ENCODE measurements around the gene EVX1. TPM values are rescaled to one million over a fixed set of nuclear protein-coding genes. Genes with fewer than 3 reads are reported as not detected.

The EVX1 gene
- total and polyA plus RNA-seq, 7 experiments from 2014 or later = 0.11 TPM; not detected in 6

DNA sequence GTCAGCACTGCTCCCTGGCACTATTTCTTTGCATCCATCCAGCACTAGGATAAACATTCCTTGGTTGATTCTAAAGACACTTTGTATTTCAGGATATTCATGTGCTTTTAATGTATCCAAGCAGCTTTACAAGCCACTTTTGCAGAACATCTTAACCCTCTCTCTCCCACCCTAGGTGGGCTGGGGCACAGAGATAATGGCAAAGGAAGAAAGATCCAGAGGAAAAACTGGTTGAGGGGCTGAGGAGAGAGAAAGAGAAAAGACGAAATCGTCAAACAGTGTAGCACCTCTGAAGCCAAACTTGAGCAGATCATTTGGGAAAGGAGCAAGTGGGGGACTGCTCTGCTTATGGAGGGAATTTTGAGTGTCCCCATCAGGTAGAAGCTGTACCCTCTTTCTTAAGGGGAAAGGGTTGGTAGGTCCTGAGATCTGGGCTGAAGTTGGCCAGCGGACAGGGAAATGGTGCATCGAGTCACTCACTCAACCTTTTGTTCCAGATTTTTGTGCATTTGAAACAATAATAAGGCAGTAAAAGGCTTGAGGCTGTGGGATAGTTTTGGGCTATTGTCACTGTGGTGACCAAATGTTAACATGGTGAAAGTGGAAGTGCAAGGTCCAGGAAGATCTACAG lies 38.5 kb upstream of the EVX1 start:
- Histone ChIP-seq H3K4me3 (ENCODE audit: low read length) (no peak overlapping the region), H3K9me3 (ENCODE audit: control insufficient read depth in 2 of 3, low read length in 3 of 3) (no peaks in the 10 kb centered on the region), H3K36me3 (ENCODE audit: control insufficient read depth in 2 of 3, insufficient read depth in 3 of 3, low read length in 3 of 3) (no peaks in the 10 kb centered on the region), H3K27ac (ENCODE audit: low read depth, low read length) (no peak overlapping the region), H3K27me3 (ENCODE audit: control insufficient read depth in 2 of 2, insufficient read depth in 2 of 2, low read length in 2 of 2) (peaks cover 23 to 52% of the 10 kb centered on the region in 2 donors), H3K4me1 (ENCODE audit: control insufficient read depth in 2 of 2, insufficient read depth in 2 of 2, low read length in 2 of 2) (peaks cover 10 to 13% of the 10 kb centered on the region in 2 donors)
- intact Hi-C loops (cut with micrococcal nuclease) = loop anchor here in 1 of 2 donors (5.0 kb wide), 1 partner anchor 38 kb away; the partner anchor contains the start of gene EVX1
- peaks cover 82 to 88% (median 85%) of the 10 kb centered on the region in 5 donors for H3K27me3 Mint-ChIP-seq
- ChIA-PET POLR2A (interaction anchor here (0.7 kb wide), 1 partner anchor 1005 kb away, joined by 3 read pairs; no protein-coding TSS in a partner anchor), CTCF (no interaction called here)
- peaks cover 0 to 9% (median 0%) of the 10 kb centered on the region in 11 donors for H3K9me3 Mint-ChIP-seq
- H3K4me1 Mint-ChIP-seq = peaks cover 7 to 48% (median 41%) of the 10 kb centered on the region in 7 donors
- H3K4me3 Mint-ChIP-seq = peak overlapping the region in 4 of 10 donors; percentile 3 to 48 (median 33)
- DNase-seq (no peak), ATAC-seq (no peak)
- peaks cover 0 to 5% (median 0%) of the 10 kb centered on the region in 5 donors for H3K36me3 Mint-ChIP-seq
- peak overlapping the region in 1 of 9 donors; percentile 11 for H3K27ac Mint-ChIP-seq

DNA sequence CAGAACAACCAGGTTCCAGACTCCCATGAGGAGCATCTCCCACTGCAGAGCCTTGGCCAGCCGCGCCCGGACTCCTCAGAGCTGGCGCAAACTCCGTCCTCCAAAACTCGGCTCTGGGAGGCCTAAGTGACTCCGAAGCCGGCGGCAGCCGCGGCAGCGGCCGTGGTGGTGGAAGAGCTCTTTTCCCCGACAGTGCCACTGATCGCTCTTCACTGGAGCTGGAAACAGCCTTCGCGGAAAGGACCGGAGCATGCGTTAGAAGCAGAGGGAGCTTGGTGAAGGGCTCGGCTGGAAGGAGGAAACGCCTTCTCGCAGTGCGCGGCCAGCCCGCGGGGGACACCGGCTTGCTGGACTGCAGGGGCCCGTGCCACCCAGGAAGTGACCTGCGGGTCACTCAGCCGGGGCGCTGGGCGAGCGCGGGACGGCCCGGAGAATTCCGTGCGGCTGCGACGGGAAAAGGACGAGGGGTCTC lies 37.7 kb upstream of the EVX1 start:
- peak overlapping the region in 1 of 9 donors; percentile 16 for H3K27ac Mint-ChIP-seq
- Histone ChIP-seq H3K4me1 (ENCODE audit: control insufficient read depth in 2 of 2, insufficient read depth in 2 of 2, low read length in 2 of 2) (peaks cover 10 to 12% of the 10 kb centered on the region in 2 donors), H3K27ac (ENCODE audit: low read depth, low read length) (no peak overlapping the region), H3K27me3 (ENCODE audit: control insufficient read depth in 2 of 2, insufficient read depth in 2 of 2, low read length in 2 of 2) (peaks cover 23 to 55% of the 10 kb centered on the region in 2 donors), H3K9me3 (ENCODE audit: control insufficient read depth in 2 of 3, low read length in 3 of 3) (no peaks in the 10 kb centered on the region), H3K36me3 (ENCODE audit: control insufficient read depth in 2 of 3, insufficient read depth in 3 of 3, low read length in 3 of 3) (no peaks in the 10 kb centered on the region), H3K4me3 (ENCODE audit: low read length) (no peak overlapping the region)
- peaks cover 0 to 5% (median 0%) of the 10 kb centered on the region in 5 donors for H3K36me3 Mint-ChIP-seq
- H3K27me3 Mint-ChIP-seq = peaks cover 90 to 93% (median 91%) of the 10 kb centered on the region in 5 donors
- DNase-seq (no peak), ATAC-seq (no peak)
- intact Hi-C loops (cut with micrococcal nuclease) = loop anchor here in 1 of 2 donors (5.0 kb wide), 1 partner anchor 37 kb away; the partner anchor contains the start of gene EVX1
- ChIA-PET POLR2A (interaction anchor here (0.7 kb wide), 1 partner anchor 1005 kb away, joined by 3 read pairs; no protein-coding TSS in a partner anchor), CTCF (no interaction called here)
- peaks cover 7 to 48% (median 39%) of the 10 kb centered on the region in 7 donors for H3K4me1 Mint-ChIP-seq
- peaks cover 0 to 8% (median 0%) of the 10 kb centered on the region in 11 donors for H3K9me3 Mint-ChIP-seq
- peak overlapping the region in 4 of 10 donors; percentile 3 to 19 (median 14) for H3K4me3 Mint-ChIP-seq

DNA sequence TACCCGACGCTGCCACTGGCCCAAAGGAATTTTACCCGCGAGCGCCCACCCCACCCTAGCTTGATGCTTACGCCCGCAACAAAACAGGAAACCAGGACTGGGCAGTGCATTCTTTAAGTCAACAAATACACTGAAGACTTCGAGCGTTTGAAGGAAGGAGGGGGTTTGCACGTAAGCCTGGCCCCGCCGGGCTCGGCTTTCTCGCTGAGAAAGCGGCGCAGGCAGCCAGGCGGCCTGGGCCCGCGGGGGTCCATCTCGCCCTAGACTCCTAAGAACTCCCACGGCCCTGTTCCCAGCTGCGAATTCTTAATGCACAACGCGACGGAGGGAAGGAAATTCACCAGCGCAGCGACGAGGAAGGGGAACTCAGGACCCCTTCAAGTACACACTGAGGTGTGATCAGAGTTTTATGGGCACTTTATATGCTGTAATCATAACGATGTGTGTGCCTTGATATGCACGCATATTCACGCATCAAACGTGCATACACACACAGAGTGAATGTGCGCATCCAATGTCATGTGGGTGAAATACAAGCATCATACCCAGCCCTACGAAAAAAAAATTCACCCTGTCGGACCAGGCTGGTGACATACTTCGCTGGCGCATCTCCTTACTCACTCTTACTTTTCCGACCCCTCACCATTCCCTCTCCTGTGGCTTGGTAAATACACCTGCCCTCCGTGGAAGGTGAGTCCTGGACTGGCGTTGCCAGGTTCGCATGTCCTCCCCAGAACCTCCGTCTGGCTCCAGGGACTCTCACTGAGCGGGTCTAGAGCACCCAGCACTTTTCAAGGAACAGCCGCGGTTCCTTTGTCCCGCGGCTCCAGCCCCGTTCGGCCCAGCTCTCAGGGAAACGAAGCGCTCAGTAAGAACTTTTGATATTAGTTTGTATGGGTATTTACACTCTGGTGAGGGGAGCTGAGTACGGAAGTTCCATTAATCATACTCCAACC lies 37.0 kb upstream of the EVX1 start:
- Mint-ChIP-seq H3K36me3 (peaks cover 0 to 3% (median 0%) of the 10 kb centered on the region in 5 donors), H3K4me3 (peak overlapping the region in 5 of 10 donors; percentile 3 to 54 (median 11)), H3K27me3 (peaks cover 93 to 97% (median 95%) of the 10 kb centered on the region in 5 donors), H3K27ac (peak overlapping the region in 2 of 9 donors; percentile 4 to 47), H3K4me1 (peaks cover 7 to 50% (median 38%) of the 10 kb centered on the region in 7 donors), H3K9me3 (peaks cover 0 to 7% (median 0%) of the 10 kb centered on the region in 11 donors)
- no peak overlapping the region for H3K4me3 ChIP-seq (ENCODE audit: low read length)
- H3K27ac ChIP-seq (ENCODE audit: low read depth, low read length) = no peak overlapping the region
- H3K36me3 ChIP-seq (ENCODE audit: control insufficient read depth in 2 of 3, insufficient read depth in 3 of 3, low read length in 3 of 3) = no peaks in the 10 kb centered on the region
- ChIA-PET CTCF (interaction anchor here (0.5 kb wide), 1 partner anchor 888 kb away, joined by 3 read pairs; no protein-coding TSS in a partner anchor), POLR2A (interaction anchor here (0.6 kb wide), 1 partner anchor 56 kb away, joined by 3 read pairs; no protein-coding TSS in a partner anchor)
- H3K9me3 ChIP-seq (ENCODE audit: control insufficient read depth in 2 of 3, low read length in 3 of 3) = no peaks in the 10 kb centered on the region
- peaks cover 9 to 10% of the 10 kb centered on the region in 2 donors for H3K4me1 ChIP-seq (ENCODE audit: control insufficient read depth in 2 of 2, insufficient read depth in 2 of 2, low read length in 2 of 2)
- peaks cover 21 to 62% of the 10 kb centered on the region in 2 donors for H3K27me3 ChIP-seq (ENCODE audit: control insufficient read depth in 2 of 2, insufficient read depth in 2 of 2, low read length in 2 of 2)
- ATAC-seq = no peak
- intact Hi-C loops (cut with micrococcal nuclease) = no loop called here
- DNase-seq = no peak

DNA sequence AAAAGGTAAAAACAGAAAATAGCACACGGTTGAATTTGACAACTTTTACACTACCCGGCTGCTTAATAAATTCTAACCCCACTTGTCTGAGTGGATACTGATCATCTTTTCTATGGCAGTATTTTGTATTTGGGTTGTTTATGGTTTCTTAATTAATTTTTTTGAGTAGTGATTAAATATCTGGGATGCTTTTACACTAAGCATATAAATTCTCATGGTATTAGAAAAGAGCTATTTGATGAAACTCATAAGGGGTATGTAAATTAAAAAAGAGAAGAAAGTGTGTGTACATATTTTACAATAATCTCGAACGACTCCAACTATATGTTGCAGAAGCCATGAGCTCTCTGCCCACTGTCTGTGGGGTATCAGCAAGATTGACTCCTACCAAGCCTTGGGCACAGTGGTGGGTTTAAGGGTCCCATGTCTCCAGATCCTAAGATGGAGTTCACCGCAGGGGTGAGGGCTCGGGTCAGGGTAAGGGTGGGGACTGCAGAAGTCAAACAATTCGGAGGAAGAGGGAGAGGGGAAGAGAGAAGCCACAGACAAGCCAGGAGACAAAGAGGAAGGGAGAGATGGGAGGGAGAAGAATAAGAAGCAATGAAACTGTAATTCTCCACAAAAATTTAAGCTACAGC lies 35.1 kb upstream of the EVX1 start:
- H3K27ac Mint-ChIP-seq = no peak overlapping the region
- intact Hi-C loops (cut with micrococcal nuclease) = no loop called here
- no peak for ATAC-seq

DNA sequence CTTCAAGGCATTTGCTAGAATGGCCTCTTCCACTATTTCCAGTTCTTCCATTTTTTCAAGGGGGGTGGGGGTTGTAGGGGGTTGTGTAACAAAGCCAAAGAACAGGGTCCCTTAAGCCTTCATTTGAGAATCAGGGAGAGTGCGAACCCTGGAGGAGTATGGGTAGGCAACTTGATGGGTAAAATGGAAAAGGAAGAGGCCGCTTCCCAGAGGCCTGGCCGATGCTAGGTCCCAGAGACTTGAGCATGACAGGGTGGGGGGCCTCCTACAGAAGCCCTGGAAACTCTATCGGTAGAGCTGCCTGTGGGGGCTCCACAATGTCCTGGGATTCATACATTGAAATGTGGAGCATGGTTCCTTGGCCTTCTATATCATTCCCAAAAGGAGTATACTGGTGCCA lies 33.6 kb upstream of the EVX1 start:
- no peak overlapping the region for H3K4me3 Mint-ChIP-seq
- no peak for ATAC-seq
- no peaks in the 10 kb centered on the region for H3K36me3 Mint-ChIP-seq
- ChIA-PET POLR2A (no interaction called here), CTCF (interaction anchor here (0.7 to 3.0 kb wide), 4 partner anchors 13 to 887 kb away, joined by 3 to 13 read pairs (median 6); no protein-coding TSS in a partner anchor)
- no peaks in the 10 kb centered on the region for H3K36me3 ChIP-seq (ENCODE audit: control insufficient read depth in 2 of 3, insufficient read depth in 3 of 3, low read length in 3 of 3)
- no peaks in the 10 kb centered on the region for H3K9me3 ChIP-seq (ENCODE audit: control insufficient read depth in 2 of 3, low read length in 3 of 3)
- H3K4me1 Mint-ChIP-seq = peaks cover 0 to 42% (median 27%) of the 10 kb centered on the region in 7 donors
- no peak for DNase-seq
- intact Hi-C loops (cut with micrococcal nuclease) = no loop called here
- H3K9me3 Mint-ChIP-seq = peaks cover 0 to 7% (median 0%) of the 10 kb centered on the region in 11 donors
- peaks cover 87 to 95% (median 93%) of the 10 kb centered on the region in 5 donors for H3K27me3 Mint-ChIP-seq
- H3K27ac Mint-ChIP-seq = no peak overlapping the region
- no peak overlapping the region for H3K27ac ChIP-seq (ENCODE audit: low read depth, low read length)
- H3K4me1 ChIP-seq (ENCODE audit: control insufficient read depth in 2 of 2, insufficient read depth in 2 of 2, low read length in 2 of 2) = peaks cover 4 to 7% of the 10 kb centered on the region in 2 donors
- H3K27me3 ChIP-seq (ENCODE audit: control insufficient read depth in 2 of 2, insufficient read depth in 2 of 2, low read length in 2 of 2) = peaks cover 24 to 69% of the 10 kb centered on the region in 2 donors
- no peak overlapping the region for H3K4me3 ChIP-seq (ENCODE audit: low read length)

More for the DNA sequence above, 35.1 kb upstream of the EVX1 start:
- H3K4me1 ChIP-seq (ENCODE audit: control insufficient read depth in 2 of 2, insufficient read depth in 2 of 2, low read length in 2 of 2) = peaks cover 4% of the 10 kb centered on the region in 2 donors
- H3K36me3 Mint-ChIP-seq = no peaks in the 10 kb centered on the region
- ChIA-PET CTCF (interaction anchor here (0.9 to 3.0 kb wide), 2 partner anchors 12 to 813 kb away, joined by 3 to 13 read pairs; no protein-coding TSS in a partner anchor), POLR2A (no interaction called here)
- H3K4me3 Mint-ChIP-seq = no peak overlapping the region
- H3K27me3 Mint-ChIP-seq = peaks cover 90 to 97% (median 95%) of the 10 kb centered on the region in 5 donors
- peaks cover 0 to 36% (median 30%) of the 10 kb centered on the region in 7 donors for H3K4me1 Mint-ChIP-seq
- no peaks in the 10 kb centered on the region for H3K36me3 ChIP-seq (ENCODE audit: control insufficient read depth in 2 of 3, insufficient read depth in 3 of 3, low read length in 3 of 3)
- H3K4me3 ChIP-seq (ENCODE audit: low read length) = no peak overlapping the region
- no peaks in the 10 kb centered on the region for H3K9me3 ChIP-seq (ENCODE audit: control insufficient read depth in 2 of 3, low read length in 3 of 3)
- peaks cover 24 to 66% of the 10 kb centered on the region in 2 donors for H3K27me3 ChIP-seq (ENCODE audit: control insufficient read depth in 2 of 2, insufficient read depth in 2 of 2, low read length in 2 of 2)
- no peak for DNase-seq
- peaks cover 0 to 7% (median 0%) of the 10 kb centered on the region in 11 donors for H3K9me3 Mint-ChIP-seq
- no peak overlapping the region for H3K27ac ChIP-seq (ENCODE audit: low read depth, low read length)
